Dermis blood vessel endothelial cell (primary cell): ENCODE results near the gene PGGT1B. TPM values are rescaled to one million over a fixed set of nuclear protein-coding genes. Genes with fewer than 3 reads are reported as not detected.
"Not testable (repeated sequence)": the region's sequence is repeated elsewhere in the genome, so short reads cannot be mapped to it uniquely, and the experiment has no call there.

Experiments used
- DNase-seq: peaks from one replicate; pipeline ENCODE4 v3.0.0; 2010
- total RNA-seq: library from RNA; depleted of rRNA; stranded (reverse); fragments of >200 nt; gene quantifications from 2 replicates; pipeline ENCODE4 v1.2.3, GENCODE V29; 2014

Gene PGGT1B
- total RNA-seq, 1 donor from 2014 or later, result 19.2 TPM

DNA sequence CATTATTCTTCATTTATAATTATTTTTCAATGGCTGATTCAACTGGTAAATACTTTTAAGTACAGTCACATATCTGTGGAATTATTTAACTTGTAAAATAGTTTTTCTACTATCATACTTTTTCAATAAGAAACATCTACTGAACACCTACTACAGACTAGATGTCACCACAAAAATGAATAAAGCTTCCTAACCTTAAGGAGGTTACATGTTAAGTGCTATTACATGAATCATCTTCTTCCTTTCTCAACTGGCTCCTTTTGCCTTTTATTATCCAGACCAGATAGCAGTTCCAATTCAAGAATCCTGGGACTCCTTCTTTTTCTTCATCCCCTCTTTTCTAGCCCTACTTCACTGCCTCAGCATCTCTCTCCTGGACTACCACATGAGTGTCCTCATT is 4.7 kb downstream of the PGGT1B start:
- no peak for DNase-seq

GRCh38 chr5:115249379-115249778 is 13.3 kb downstream of the PGGT1B start:
- DNase-seq, result not testable (repeated sequence)

GRCh38 chr5:115246361-115246991 is 16.2 kb downstream of the PGGT1B start:
- DNase-seq, result peak; percentile 61

DNA sequence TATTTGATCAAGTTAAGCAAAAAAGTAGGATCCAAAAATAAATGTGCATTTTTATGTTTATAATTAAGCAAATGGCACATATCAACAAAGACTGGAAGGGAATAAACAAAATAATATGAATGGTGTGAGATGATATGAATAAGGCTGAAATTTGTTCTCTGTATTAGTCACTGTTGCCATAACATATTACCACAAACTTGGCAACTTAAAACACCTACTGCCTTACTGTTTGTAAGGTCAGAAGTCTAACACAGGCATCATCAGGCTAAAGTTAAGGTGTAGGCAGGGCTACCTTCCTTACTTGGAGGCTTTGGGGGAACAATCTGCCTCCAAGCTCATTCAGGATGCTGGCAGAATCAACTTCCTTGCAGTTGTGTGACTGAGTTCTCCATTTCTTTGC is 19.3 kb downstream of the PGGT1B start:
- no peak for DNase-seq

DNA sequence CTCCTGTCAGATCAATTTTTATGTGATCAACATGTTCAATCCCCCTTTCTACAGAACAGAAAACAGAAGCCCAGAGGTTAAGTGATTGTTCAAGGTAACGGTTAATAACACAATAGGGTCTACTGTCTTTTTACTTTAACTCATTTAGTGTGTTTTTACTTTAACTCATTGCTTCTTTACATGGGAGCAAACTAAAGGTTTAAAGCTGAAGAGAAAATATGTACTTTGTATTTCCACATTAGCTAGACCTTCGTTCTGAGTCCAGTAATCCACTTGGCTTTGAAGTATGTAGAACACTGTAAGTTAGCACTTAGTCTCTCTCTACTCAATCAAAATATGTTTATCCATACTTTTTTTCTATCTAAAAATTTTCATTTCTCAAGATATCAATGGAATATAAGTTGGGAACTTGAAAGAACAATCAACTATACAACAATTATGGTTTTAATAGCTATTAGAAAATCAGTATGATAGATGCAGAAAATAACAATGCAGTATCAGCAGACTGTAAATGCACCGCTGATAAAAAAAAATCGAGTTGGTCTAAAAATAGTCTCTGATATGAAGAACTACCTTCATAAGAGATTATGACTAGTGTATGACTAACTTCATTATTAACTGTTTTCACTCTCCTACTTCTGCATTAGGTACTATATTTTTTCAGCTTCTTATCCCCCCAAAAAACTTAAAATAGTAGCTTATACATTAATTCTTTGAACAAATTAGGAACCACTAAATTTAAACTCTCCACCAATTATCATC is 20.6 kb downstream of the PGGT1B start:
- DNase-seq, result no peak

DNA sequence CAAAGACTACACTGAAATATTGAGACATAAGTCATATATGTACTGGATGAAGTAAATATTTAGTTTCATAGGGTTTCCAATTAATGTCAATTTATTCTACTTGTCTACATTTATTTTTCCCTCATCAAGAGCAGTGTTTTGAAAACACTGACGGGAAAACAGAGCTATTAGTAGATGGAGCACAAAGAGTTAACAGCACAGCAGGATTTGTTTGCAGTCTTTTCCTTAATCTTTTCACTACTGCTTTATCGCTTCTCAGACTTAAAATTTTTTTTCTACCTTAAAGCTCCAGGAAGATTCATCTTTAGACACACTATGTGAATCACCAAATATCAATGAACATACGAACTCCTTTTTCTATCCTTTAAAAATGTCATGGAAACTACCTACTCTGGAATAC is 25.6 kb downstream of the PGGT1B start:
- DNase-seq, result no peak

DNA sequence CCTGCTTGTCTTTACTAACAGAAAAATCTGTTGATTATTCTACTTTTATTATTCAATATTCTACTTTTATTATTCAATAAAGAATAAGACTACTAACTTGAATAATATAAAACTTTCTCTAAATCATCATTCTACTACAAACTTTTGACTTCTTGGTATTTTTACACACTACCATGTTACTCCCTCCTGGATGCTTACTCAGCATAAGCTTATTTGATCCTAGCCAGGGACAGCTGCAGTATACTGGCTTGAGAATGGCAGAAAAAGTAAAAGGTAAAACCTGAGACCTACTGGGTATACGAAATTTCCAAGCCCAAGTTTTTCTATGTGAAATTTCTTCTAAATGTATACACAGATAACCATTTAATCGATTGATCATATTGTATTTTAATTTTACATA is 26.1 kb downstream of the PGGT1B start:
- no peak for DNase-seq

- no peak for DNase-seq
These were observed 31.1 kb downstream of the PGGT1B start for GRCh38 chr5:115231598-115231997.

DNA sequence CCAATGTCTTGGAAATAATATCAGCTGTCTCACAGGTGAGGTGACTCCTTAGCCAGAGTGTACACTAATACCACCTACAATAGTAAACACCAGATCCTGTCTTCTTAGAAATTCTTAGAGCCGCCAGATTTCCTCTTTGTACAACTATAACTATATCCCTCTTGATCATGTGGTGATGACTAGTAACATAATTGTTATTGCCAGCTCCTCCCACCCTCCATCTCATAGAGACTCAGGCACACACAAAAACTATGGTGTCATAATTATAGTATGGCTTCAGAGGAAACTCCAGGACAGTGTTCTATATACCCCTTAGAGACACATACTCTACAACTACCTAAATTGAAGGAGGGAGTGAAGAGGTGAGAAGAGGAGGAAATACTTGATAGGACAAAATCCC is 33.1 kb downstream of the PGGT1B start:
- no peak for DNase-seq

GRCh38 chr5:115227281-115227680 is 35.4 kb downstream of the PGGT1B start:
- no peak for DNase-seq

- DNase-seq, result no peak
These were observed 48.1 kb downstream of the PGGT1B start for GRCh38 chr5:115214541-115214940.

DNA sequence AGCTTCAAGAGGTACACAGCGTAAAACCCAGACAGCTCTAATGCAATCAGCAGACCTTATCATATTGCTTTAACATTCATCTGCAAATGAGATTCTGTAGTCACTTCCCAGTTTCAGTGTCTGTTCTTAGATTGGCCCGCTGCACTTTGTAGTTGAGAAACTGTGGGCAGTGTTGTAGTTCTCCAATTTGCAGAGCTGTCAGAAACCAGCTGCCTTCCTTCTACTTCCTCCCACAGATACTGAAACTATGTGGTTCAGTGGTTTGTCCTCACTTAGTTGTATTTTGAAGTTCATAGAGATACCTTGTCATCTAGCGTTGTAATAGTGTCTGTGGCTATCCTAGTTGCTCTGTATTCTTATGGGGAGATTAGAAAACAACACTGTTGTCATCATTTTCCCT is 53.4 kb downstream of the PGGT1B start:
- no peak for DNase-seq

DNA sequence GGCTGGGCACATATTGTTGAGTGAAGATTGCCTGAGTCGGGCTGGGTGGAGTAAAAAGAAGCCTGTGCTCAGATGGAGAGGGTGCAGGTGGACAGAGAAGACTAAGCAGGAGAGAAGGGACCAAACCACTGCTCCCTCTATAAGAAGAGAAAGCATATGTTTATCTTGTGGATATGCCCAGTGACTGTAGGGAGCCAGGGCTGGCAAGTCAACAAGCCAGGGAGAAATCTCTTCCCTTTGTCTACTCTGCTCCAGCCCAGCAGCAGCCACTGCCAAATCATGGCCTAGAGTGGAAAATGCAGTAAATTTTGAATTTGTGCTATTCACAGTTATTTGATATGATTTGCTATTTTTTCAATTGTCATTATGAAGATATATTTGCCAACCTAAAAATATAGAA is 59.7 kb downstream of the PGGT1B start:
- no peak for DNase-seq

- no peak for DNase-seq
These were observed 66.5 kb downstream of the PGGT1B start for GRCh38 chr5:115196161-115196560.

DNA sequence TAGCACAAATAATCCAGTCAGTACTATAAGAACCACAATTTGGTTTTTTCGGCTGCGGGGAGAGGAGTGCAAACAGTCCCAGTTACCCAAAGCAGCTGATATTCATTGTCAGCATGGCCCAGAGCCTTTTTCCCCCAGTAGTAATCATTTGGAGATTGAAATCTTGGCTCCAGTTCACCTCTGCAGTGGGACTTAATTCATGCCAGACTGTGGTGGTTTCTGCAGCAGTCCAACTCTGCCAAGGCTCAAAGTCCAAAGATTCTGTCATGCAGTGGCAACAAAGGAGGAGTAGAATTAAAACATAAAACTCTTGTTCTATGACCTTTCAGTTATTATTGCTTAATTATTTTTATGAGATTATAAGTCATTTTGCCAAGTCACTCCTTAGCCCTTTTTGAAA is 68.0 kb downstream of the PGGT1B start:
- no peak for DNase-seq

DNA sequence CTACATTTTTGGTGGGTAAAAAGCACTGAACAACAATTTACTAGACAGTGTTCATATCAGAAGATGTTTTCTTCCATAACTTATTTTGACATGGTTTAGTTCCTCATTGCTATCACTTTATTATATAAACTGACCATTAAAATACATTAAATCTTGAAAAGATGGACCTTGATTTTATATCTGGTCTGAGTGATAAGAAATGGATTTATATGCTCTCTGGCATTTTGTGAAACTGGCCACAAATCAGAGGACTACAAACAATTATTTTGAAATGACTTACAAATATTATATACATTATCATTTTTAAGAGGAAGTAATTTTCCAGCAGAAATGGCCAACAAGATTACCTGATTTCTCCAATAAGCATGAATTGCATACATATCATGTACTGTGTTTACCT is 69.4 kb downstream of the PGGT1B start:
- DNase-seq, result no peak

DNA sequence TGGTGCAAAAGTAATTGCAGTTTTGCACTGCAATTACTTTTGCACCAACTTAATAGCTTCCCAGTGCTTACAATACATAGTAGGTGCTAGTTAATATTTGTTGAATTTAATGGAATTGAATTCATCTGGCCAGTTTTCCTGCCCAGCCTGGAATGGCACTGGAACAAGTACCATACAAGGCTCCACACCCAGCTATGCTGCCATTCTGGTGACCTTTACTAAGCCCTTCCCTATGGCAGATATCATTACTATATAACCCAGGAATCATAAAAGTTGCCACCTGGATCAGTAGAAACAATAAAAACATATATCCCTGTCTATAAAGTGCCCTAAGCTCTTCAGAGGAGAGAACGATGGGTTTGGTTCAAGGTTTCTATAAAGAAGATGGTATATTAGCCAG is 70.6 kb downstream of the PGGT1B start:
- no peak for DNase-seq

DNA sequence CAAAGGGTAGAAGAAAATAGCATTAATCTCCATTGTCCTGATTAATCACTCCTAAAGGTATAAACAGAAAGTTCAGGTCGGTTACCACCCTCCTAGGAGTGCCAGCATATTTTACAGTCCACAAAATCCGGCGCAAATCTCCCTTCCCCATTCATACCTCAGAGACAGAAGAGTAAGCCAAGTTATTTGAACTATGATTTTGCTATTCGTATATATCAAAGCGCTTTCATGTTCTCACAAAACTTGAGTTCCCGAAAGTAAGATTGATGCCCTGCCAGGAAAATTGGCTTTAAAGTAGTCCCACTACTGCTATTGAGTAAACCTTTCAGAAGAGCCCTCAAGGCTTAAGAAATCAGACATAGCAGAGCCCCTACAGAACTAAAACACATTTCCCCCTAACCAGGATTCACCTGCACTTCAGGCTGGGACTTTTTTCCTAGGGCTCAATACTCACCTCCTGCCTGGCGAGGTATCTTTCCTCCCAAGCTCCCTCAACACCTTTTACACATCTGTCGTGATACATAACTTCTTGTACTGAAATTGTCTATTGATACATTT is 71.1 kb downstream of the PGGT1B start:
- DNase-seq, result no peak

- no peak for DNase-seq
These were observed 72.3 kb downstream of the PGGT1B start for GRCh38 chr5:115190388-115190787.

DNA sequence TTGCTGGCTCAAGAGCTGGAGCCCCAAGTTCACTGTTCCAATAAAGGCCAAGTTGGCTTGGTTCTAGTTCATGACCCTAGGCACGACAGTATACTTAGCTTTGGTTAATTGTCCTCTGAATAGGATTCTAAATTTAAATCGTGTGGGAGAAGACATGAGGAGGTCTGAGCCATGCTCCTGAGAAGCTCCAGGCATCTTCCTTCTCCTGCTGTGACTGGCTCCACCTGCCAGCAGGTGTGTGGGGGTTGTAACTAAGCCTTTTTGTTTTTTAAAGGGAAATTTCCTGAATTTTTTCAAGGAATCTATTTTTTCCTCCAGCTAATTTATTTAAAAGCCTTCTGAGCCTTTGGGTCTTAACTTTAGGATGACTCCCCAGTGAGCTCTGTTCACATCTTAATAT is 72.8 kb downstream of the PGGT1B start:
- no peak for DNase-seq

GRCh38 chr5:115186794-115187193 is 75.9 kb downstream of the PGGT1B start:
- DNase-seq, result no peak

GRCh38 chr5:115184770-115185169 is 77.9 kb downstream of the PGGT1B start:
- no peak for DNase-seq

- DNase-seq, result no peak
These were observed 80.9 kb downstream of the PGGT1B start for GRCh38 chr5:115181757-115182156.

DNA sequence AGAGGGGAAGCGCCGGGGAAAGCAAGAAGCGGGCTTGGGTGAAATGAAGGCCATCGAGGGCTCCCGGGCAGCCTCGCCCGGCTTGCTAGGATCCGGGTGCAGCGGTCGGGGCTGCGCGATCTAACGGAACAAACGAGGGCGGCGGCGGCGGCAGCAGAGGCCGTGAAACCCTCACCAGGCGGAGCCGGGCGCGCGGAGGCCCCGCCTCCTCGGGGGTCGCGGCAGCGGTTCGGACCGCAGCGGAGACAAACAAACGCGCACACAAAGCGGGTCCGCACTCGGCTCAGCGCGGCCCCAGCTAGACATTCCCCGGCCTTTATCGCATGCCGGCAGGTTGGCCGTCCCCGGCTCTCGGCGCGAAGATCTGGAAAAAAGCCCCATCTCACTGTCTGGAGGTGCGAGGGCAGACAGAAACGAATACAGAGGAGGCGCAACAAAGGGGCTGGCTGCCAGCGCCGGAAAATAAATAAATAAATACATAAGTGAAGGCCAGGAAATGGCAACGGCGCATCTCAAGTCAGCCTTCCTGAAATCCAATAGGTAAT is 82.4 kb downstream of the PGGT1B start:
- DNase-seq, result peak; percentile 32
